Activated T-helper 1 cell treated with anti-CD3 and anti-CD28 coated beads, Interleukin-2, amount 50 U/mL, for 16 hours (primary cell): ENCODE results near the gene EIPR1.
"Not testable (repeated sequence)": the region's sequence is repeated elsewhere in the genome, so short reads cannot be mapped to it uniquely, and the experiment has no call there.

ENCODE experiments used
- DNase-seq, 2 donors: peaks; one replicate each; pipeline ENCODE4 v3.0.0-alpha.2; 2020; ENCODE audit warnings: low read depth in 1 of 2, low spot score in 1 of 2

EIPR1 gene

GRCh38 chr2:3291113-3291512, 86.5 kb downstream of the EIPR1 start:
- DNase-seq, result no peak

GRCh38 chr2:3290655-3291054, 87.0 kb downstream of the EIPR1 start:
- DNase-seq, result no peak

DNA sequence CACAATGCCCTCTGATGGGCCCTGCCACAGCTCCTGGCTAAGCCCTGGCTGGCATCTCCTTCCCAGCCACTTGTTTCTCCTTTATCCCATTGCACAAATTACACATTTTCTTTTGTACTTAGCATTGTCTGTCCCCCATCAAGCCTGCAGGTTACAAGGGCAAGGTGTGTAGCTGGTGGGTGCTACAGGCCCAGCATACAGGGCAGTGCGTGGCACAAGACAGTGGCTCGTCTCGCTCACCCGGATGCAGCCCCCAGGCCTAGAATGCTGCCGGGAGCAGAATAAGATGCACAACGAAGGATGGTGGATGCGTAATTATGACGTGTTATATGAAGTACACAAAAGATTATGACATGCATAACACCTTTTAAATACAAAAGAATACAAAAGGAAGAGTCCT, 87.6 kb downstream of the EIPR1 start:
- DNase-seq, result no peak

GRCh38 chr2:3289526-3289925, 88.1 kb downstream of the EIPR1 start:
- DNase-seq, result no peak

- DNase-seq, result no peak
These were observed 88.5 kb downstream of the EIPR1 start for GRCh38 chr2:3289171-3289515.

DNA sequence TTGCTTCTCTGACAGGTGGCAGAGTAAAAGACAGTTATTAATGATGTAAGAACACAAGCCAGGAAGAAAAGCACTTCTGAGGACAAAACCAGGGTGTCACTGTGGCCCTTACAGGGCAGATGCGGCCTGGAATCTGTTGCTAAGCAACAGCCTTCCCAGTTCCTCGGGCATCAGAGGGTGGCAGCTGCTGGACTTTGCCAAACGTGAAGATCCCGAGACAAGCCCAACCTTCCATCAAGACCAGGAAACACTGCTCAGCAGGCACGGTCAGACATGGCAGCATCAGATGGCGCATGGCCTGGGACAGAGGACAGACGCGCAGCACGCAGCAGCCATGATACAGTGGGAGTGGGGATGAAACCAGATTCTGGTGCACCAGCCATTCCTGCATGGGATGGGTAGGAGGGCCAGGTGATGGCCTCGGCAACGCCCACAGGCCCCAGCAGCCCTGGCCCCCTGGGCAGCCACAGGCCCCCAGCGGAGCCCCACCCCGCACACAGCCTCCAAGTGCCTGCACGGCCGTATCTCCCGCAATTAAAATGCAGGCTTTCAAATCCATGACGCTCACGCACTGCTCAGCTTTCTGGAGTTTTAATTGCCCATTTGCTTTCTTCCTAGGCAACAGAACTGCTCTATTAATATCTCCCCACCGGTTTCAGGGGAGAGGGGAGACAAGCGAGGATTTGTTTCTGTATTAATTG, 89.0 kb downstream of the EIPR1 start:
- no peak for DNase-seq

DNA sequence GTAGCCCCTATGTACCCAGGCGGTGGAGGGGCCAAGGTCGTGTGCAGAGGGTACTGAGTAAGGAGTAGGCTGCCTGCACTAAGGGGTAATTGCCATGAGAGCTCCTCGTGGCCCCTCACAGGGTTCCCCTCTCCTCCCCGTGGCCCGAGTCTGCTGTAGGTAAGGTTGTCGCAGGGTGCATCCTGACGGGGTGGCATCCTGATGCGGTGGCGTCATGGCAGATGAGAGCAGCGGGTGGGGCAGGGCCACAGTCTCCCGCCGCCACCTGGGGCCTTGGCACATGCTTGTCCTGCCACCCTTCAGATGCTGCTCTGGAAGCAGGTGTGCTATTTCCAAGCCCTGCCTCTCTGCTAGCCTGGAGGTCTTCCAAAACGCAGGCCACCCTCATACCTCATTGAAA, 89.7 kb downstream of the EIPR1 start:
- no peak for DNase-seq

DNA sequence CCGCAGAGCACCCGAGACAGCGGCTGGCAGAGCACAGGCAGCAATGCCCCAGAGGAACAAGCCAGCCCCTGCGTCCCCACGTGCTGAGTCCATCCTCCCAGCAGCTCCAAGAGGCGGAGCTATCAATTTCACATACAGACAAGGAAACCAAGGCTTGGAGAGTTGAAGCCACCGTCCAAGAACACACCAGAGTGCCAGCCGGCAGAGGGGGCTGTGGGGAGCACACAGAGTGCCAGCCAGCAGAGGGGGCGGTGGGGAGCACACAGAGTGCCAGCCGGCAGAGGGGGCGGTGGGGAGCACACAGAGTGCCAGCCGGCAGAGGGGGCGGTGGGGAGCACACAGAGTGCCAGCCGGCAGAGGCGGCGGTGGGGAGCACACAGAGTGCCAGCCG, 91.0 kb downstream of the EIPR1 start:
- not testable (repeated sequence) for DNase-seq

DNA sequence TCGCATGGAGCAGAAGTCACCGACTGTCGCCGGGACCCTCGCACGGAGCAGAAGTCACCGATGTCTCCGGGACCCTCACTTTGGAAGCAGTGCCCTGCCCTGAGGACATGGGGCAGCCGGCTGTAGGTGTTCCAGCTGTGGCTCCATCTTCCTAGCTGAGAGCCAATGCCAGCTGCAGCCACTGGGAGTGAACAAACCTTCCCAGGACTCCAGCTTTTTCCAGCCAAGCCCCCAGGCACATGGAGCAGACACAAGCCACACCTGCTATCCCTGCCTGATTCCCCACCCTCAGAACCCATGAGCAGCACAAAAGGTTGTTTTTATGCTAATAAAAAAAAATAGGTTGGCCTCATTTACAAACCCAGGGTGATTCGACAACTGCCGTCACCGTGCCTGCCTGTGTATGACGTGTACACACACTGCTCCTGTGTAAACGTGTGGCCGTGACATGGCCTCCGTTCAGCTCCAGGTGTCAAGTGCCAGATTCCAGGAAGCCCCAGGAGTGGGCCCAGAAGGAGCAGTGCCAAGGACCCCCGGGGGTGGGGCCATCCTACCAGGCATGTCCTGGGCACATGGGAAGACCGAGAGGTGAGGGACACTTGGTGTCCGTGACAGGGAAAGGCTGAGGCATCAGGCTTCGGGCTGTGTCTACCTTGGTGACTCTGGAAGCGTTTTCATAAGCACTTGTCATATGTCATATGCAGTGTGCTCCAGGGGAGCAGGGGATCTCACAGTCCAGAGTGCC, 91.5 kb downstream of the EIPR1 start:
- no peak for DNase-seq

DNA sequence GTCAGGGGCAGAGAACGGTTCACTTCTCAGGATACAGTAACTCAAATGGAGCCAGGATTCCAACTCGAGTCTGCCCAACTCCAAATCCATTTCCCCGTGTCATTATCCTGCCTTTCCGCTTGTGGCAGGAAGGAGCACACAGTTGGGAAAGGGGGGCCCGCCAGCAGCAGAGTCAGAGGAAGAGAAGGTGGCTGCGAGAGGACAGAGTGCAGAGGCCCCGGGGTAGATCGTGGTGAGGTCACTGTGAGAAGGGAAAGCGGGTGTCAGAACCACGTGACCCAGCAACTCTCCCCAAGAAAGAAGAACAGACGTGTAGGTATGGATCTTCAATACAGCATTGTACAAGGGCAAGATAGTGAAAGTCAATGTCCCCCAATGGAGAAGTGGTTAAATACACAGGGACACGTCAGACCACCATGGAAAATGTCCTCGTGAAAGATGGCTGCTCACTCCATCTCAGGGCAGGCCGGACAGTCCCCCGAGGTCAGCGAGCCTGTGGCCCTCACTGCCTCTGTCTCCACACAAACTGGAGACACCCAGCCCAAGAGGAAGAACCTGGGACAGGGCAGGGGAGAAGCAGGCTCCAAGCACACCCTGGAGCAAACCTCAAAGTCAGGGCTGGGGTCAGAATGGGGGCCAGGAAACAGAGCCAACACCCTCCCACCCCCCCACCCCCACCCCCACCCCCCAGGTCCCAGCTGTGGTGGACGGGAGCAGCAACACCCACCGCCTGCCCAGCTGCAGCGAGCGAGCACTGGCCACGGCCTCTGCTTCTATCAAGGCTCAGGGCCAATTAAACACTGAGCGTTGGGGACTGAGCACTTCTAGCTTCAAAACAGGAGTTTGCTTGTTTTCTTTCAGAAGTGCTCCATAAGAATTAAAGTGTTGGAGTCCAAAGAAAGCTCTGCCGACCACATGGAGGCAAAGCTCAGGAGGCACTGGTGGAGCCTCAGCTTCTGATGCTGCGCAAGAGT, 92.7 kb downstream of the EIPR1 start:
- no peak for DNase-seq

GRCh38 chr2:3283876-3284656, 93.6 kb downstream of the EIPR1 start:
- DNase-seq, result not testable (repeated sequence)

GRCh38 chr2:3283206-3283605, 94.4 kb downstream of the EIPR1 start:
- no peak for DNase-seq

GRCh38 chr2:3282056-3282998, 95.3 kb downstream of the EIPR1 start:
- DNase-seq, result no peak

DNA sequence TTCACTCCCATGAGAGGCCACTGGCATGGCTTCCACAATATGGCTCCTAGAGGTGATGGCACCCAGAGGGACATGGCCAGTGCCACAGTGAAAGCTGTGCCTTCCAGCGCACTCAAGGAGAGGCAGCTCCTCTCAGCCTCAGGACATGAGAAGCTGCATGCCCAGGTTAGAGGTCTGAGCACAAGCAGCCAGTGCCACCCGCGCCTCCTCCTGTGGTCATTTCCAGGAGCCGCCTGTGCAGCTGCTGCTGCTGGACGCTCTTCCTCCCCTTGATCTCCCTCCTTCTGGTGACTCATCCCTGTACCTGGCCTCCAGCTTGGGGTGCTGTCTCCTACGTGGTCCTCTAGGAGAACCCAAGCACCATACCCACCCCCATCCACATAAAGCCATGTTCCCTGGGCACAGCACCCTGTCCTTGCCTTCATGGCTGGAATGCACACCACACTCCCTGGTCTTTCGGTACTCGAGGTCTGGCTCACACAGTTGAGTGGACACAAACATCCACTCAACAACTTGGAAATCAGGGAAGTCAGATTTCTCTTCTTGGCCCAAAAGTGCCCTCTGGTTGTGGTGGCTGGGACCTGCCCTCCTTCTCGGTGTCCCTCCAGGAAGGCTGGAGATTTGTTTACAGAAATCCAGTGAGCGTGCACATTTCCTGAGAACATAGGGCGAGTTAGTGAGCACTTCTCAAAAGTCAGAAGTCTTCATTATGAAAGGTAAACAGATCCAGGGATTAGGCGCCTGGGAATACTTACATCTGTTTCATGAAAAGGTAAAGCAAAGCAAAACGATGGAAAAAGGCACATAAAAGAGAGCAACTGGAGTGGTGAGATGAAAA, 96.7 kb downstream of the EIPR1 start:
- DNase-seq, result no peak

DNA sequence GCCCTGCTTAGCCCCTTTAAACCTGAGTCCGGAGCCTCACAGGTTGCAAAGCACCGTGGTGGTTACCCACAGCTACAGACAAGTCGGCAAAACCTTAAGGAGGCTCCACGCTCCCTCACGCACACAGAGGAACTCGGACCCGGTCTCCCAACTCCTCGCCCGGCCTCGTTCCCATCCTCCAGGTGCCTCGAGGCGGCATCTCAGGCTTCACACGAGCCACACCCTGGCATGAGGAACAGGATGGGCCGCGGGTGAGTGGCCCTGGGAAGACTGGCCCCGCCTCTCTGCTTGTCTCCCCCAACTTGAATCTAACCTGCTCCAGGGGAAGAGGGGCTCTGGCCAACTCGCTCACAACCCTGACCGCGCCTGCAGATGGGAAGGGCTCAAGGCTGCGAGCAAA, 97.4 kb downstream of the EIPR1 start:
- DNase-seq, result no peak

DNA sequence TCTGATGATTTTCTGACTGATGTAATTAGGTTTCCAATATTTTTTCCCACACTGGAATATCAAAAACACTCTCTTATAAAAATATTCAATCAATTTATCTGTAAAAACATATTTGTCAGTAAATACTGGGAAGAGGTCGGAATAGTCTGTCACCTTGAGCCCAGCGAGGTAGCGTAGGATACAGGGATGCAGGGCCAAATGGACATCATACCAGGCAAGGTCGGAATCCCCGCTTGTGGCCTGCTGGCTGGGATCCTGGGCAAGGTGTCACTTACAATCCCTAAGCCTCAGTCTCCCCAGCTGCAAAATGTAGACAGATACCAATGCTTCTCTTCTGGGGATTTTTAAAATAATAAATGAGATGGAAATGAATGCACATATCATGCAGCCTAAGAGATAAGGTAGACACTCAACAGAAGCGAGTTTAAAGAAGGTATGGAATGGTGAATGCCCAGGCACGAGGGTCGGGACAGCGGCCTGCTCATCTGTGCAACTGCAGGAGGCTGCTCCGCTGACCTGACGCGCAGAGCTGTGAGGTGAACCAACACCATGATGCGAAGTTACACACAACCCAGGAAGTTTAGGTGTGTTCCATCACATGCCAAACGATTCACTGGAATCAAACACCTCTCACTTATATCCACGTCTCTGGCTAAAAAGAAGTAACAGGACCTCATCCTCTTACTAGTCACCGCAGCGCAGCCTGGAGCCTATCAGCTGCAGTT, 98.2 kb downstream of the EIPR1 start:
- no peak for DNase-seq

GRCh38 chr2:3278521-3279218, 98.9 kb downstream of the EIPR1 start:
- DNase-seq, result no peak
